Mucosa of descending colon (tissue), 3 donors: ENCODE data around the gene EPN2. TPM values are rescaled to one million over a fixed set of nuclear protein-coding genes. Genes with fewer than 3 reads are reported as not detected.

Experiments
- ATAC-seq: fragments of 200-7000 bp; cut with Tn5 transposase; one replicate; pipeline ENCODE4 v1.9.1; 2020; ENCODE audit warnings: mild to moderate bottlenecking, moderate library complexity
- DNase-seq, 3 donors: peaks; one replicate each; pipeline ENCODE4 v3.0.0-alpha.2; 2020
- H3K36me3 ChIP-seq: fragments of 200-600 bp; one replicate; pipeline ENCODE4 v1.8.0; 2021; ENCODE audit warnings: low read depth, mild to moderate bottlenecking
- H3K4me1 ChIP-seq: fragments of 200-600 bp; one replicate; pipeline ENCODE4 v1.8.0; 2021; ENCODE audit warnings: low read depth, mild to moderate bottlenecking
- H3K4me3 ChIP-seq: fragments of 200-600 bp; one replicate; pipeline ENCODE4 v1.8.0; 2021; ENCODE audit warnings: mild to moderate bottlenecking
- H3K9me3 ChIP-seq: fragments of 200-600 bp; one replicate; pipeline ENCODE4 v1.8.0; 2021; ENCODE audit warnings: mild to moderate bottlenecking
- CTCF ChIP-seq: fragments of 200-600 bp; IDR thresholded peaks from one replicate; pipeline ENCODE4 v1.8.0; 2022; ENCODE audit warnings: antibody characterized with exemption, mild to moderate bottlenecking
- intact Hi-C, 2 donors: fragments of 100-400 bp; cut with DNase I in 1 of 2; cut with micrococcal nuclease in 1 of 2; formaldehyde crosslinking; loops; one replicate each; pipeline versions ENCODE4 v1.11.0 to v1.11.1; 2022; cut with DNase I, micrococcal nuclease
- total RNA-seq, 3 donors: library from RNA; stranded (reverse); fragmentation: NEBNext Ultra II Directional in 2 of 3; extraction: Animal tissue kit (Norgen Biotek cat#: 25700) in 2 of 3; gene quantifications; one replicate each; pipeline versions ENCODE4 v1.2.1 to v1.2.4, GENCODE V29; 2021 to 2023
- donor health status: DM: no; HTN: no; CAD: no; lungs with moderate emphysema.
- donor health status: DM: no; HTN: no; CAD: no.
- donor health status: DM: no; HTN: yes; CAD: no.

Gene EPN2
- total RNA-seq, 3 donors from 2014 or later, result 32.6 to 75.8 (median 45.0) TPM

GRCh38 chr17:19242323-19242722 is 5.2 kb downstream of the EPN2 start:
- ATAC-seq, result no peak

GRCh38 chr17:19242926-19243325 is 5.8 kb downstream of the EPN2 start:
- no peaks in the 10 kb centered on the region for H3K36me3 ChIP-seq
- H3K9me3 ChIP-seq, result no peaks in the 10 kb centered on the region
- ATAC-seq (no peak), DNase-seq (no peak)
- intact Hi-C loops, result no loop called here
- no peak for TF ChIP-seq CTCF
- no peak overlapping the region for H3K4me3 ChIP-seq
- peaks cover 9% of the 10 kb centered on the region for H3K4me1 ChIP-seq

More at GRCh38 chr17:19242323-19242722, 5.2 kb downstream of the EPN2 start:
- Histone ChIP-seq H3K36me3 (no peaks in the 10 kb centered on the region), H3K4me3 (no peak overlapping the region), H3K9me3 (no peaks in the 10 kb centered on the region), H3K4me1 (peaks cover 3% of the 10 kb centered on the region)
- no peak for DNase-seq
- intact Hi-C loops, result no loop called here
- no peak for TF ChIP-seq CTCF

- Histone ChIP-seq H3K36me3 (no peaks in the 10 kb centered on the region), H3K4me1 (peaks cover 17% of the 10 kb centered on the region), H3K4me3 (no peak overlapping the region), H3K9me3 (no peaks in the 10 kb centered on the region)
- ATAC-seq, result no peak
- DNase-seq, result no peak
- intact Hi-C loops, result no loop called here
- TF ChIP-seq CTCF, result no peak
These were observed 6.7 kb downstream of the EPN2 start for GRCh38 chr17:19243838-19244237.

- H3K4me3 ChIP-seq, result no peak overlapping the region
- H3K9me3 ChIP-seq, result no peaks in the 10 kb centered on the region
- DNase-seq (no peak), ATAC-seq (no peak)
- H3K36me3 ChIP-seq, result no peaks in the 10 kb centered on the region
- TF ChIP-seq CTCF, result no peak
- peaks cover 17% of the 10 kb centered on the region for H3K4me1 ChIP-seq
- intact Hi-C loops, result no loop called here
These were observed 7.2 kb downstream of the EPN2 start for GRCh38 chr17:19244357-19244756.

- H3K4me1 ChIP-seq, result peaks cover 20% of the 10 kb centered on the region
These were observed 7.6 kb downstream of the EPN2 start for GRCh38 chr17:19244781-19245180.

More at GRCh38 chr17:19244781-19245180, 7.6 kb downstream of the EPN2 start:
- intact Hi-C loops, result no loop called here
- DNase-seq, result no peak
- ATAC-seq, result no peak
- Histone ChIP-seq H3K36me3 (no peaks in the 10 kb centered on the region), H3K4me3 (no peak overlapping the region), H3K9me3 (no peaks in the 10 kb centered on the region)
- TF ChIP-seq CTCF, result no peak
